Loucy (cell line): Measurements from ENCODE around the gene LRSAM1.

ENCODE experiments used
- H2AFZ ChIP-seq: fragments of 200-600 bp; sonication (generic); 2 replicates; pipeline ENCODE4 v1.6.0; 2016; ENCODE audit warnings: antibody characterized with exemption, mild to moderate bottlenecking, low read length, moderate library complexity
- H3F3A ChIP-seq: fragments of 200-600 bp; 2 replicates; pipeline ENCODE4 v1.6.0; 2016; ENCODE audit warnings: antibody characterized with exemption, low read depth, mild to moderate bottlenecking
- H3K27me3 ChIP-seq: fragments of 200-600 bp; sonication (generic); 2 replicates; pipeline ENCODE4 v1.6.1; 2014; ENCODE audit warnings: low read length, mild to moderate bottlenecking; ENCODE audit not compliant: insufficient read depth, poor library complexity, severe bottlenecking
- H3K36me3 ChIP-seq: fragments of 200-600 bp; sonication (generic); 2 replicates; pipeline ENCODE4 v1.6.1; 2016; ENCODE audit warnings: low read length; ENCODE audit not compliant: insufficient read depth
- H3K4me1 ChIP-seq: fragments of 200-600 bp; sonication (generic); 2 replicates; pipeline ENCODE4 v1.5.1; 2014; ENCODE audit warnings: low read length, mild to moderate bottlenecking; ENCODE audit not compliant: insufficient read depth, poor library complexity, severe bottlenecking
- H3K4me2 ChIP-seq: fragments of 200-600 bp; sonication (generic); 2 replicates; pipeline ENCODE4 v1.6.0; 2014; ENCODE audit warnings: antibody characterized with exemption, low read length, low read depth, mild to moderate bottlenecking; ENCODE audit not compliant: poor library complexity, severe bottlenecking
- H3K4me3 ChIP-seq: fragments of 200-600 bp; sonication (generic); 2 replicates; pipeline ENCODE4 v1.5.1; 2014; ENCODE audit warnings: low read length, mild to moderate bottlenecking, mixed read lengths; ENCODE audit not compliant: poor library complexity, severe bottlenecking
- H3K79me2 ChIP-seq: fragments of 200-600 bp; sonication (generic); 2 replicates; pipeline ENCODE4 v1.6.1; 2014; ENCODE audit warnings: low read length; ENCODE audit not compliant: insufficient read depth
- H3K9ac ChIP-seq: fragments of 200-600 bp; sonication (generic); 2 replicates; pipeline ENCODE4 v1.6.0; 2014; ENCODE audit warnings: mild to moderate bottlenecking, low read depth, low read length, moderate library complexity; ENCODE audit not compliant: poor library complexity, severe bottlenecking
- H3K9me2 ChIP-seq: fragments of 200-600 bp; sonication (generic); replicated peaks from 2 replicates; pipeline ENCODE4 v1.6.1; 2016; ENCODE audit warnings: low read depth, low read length, mixed read lengths
- H3K9me3 ChIP-seq: fragments of 200-600 bp; sonication (generic); 2 replicates; pipeline ENCODE4 v1.6.1; 2014; ENCODE audit warnings: mild to moderate bottlenecking, antibody characterized with exemption, low read length, low read depth; ENCODE audit not compliant: insufficient read depth
- H4K20me1 ChIP-seq: fragments of 200-600 bp; sonication (generic); 2 replicates; pipeline ENCODE4 v1.6.0; 2014; ENCODE audit warnings: antibody characterized with exemption, low read length, mild to moderate bottlenecking; ENCODE audit not compliant: insufficient read depth, poor library complexity, severe bottlenecking
- CTCF ChIP-seq: fragments of 200-600 bp; sonication (generic); conservative IDR thresholded peaks from 2 replicates; pipeline ENCODE4 v1.5.1; 2014; ENCODE audit warnings: mild to moderate bottlenecking, antibody characterized with exemption, low read length
- EZH2phosphoT487 ChIP-seq: fragments of 200-600 bp; IDR thresholded peaks from 2 replicates; pipeline ENCODE4 v1.6.1; 2018; ENCODE audit warnings: antibody characterized with exemption, mild to moderate bottlenecking, moderate library complexity, borderline replicate concordance

The LRSAM1 gene

DNA sequence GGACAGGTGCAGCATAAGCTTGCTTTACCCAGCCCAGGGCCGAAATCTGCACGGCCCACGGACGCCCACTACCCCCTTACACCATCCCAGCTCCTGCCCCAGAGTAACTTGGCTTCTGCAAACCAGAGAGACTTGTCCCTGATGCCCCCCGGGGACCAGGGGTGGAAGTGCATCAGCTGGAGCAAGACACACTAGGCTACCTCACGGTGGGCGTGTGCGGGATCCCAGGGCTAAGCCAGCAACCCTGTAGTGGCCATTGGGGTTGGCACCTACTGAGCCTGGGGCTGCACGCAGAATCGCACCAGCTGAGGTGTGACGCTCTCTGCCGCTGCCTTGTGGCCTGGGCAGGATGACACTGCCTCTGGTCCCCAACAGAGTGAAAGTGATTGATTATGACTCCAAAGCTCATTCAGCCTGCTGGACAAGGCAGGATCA lies 33.3 kb upstream of the LRSAM1 start:
- no peaks in the 10 kb centered on the region for H3F3A ChIP-seq
- peaks cover 8% of the 10 kb centered on the region for H3K79me2 ChIP-seq
- H3K9me3 ChIP-seq: no peaks in the 10 kb centered on the region
- no peaks in the 10 kb centered on the region for H4K20me1 ChIP-seq
- no peak for TF ChIP-seq EZH2phosphoT487
- peak; percentile 65 for TF ChIP-seq CTCF
- peaks cover 7% of the 10 kb centered on the region for H3K4me1 ChIP-seq
- H3K9ac ChIP-seq: no peak overlapping the region
- no peak overlapping the region for H3K4me2 ChIP-seq
- H3K4me3 ChIP-seq: no peak overlapping the region
- H3K36me3 ChIP-seq: no peaks in the 10 kb centered on the region
- H3K27me3 ChIP-seq: peaks cover 5% of the 10 kb centered on the region
- no peak overlapping the region for H2AFZ ChIP-seq
- no peaks in the 10 kb centered on the region for H3K9me2 ChIP-seq

- Histone ChIP-seq H4K20me1 (no peaks in the 10 kb centered on the region), H3F3A (no peaks in the 10 kb centered on the region), H3K9ac (no peak overlapping the region), H3K9me3 (no peaks in the 10 kb centered on the region), H3K4me2 (no peak overlapping the region), H3K4me3 (no peak overlapping the region), H3K36me3 (no peaks in the 10 kb centered on the region), H3K9me2 (no peaks in the 10 kb centered on the region), H3K27me3 (peaks cover 5% of the 10 kb centered on the region), H3K79me2 (peaks cover 14% of the 10 kb centered on the region), H3K4me1 (peaks cover 11% of the 10 kb centered on the region), H2AFZ (no peak overlapping the region)
- TF ChIP-seq CTCF (no peak), EZH2phosphoT487 (no peak)
Observed at GRCh38 chr9:127419348-127419747, 32.0 kb upstream of the LRSAM1 start.

GRCh38 chr9:127421057-127421456 lies 30.3 kb upstream of the LRSAM1 start:
- Histone ChIP-seq H3K9me2 (no peaks in the 10 kb centered on the region), H4K20me1 (peaks cover 8% of the 10 kb centered on the region), H3K27me3 (peaks cover 2% of the 10 kb centered on the region), H3K9ac (no peak overlapping the region), H3K79me2 (peaks cover 30% of the 10 kb centered on the region), H2AFZ (no peak overlapping the region), H3K36me3 (no peaks in the 10 kb centered on the region), H3K4me3 (no peak overlapping the region), H3K4me1 (peaks cover 15% of the 10 kb centered on the region), H3F3A (no peaks in the 10 kb centered on the region), H3K4me2 (no peak overlapping the region), H3K9me3 (no peaks in the 10 kb centered on the region)
- TF ChIP-seq EZH2phosphoT487 (no peak), CTCF (no peak)
